Sigmoid colon (tissue), 7 donors: ENCODE data around the gene GARNL3. TPM values are rescaled to one million over a fixed set of nuclear protein-coding genes. Genes with fewer than 3 reads are reported as not detected.

Experiments
- DNase-seq: peaks from one replicate; pipeline ENCODE4 v3.0.0-alpha.2; 2019
- H3K27ac ChIP-seq, 4 donors: fragments of 200-600 bp; sonication (generic); one replicate each; pipeline ENCODE4 v1.5.1; 2016 to 2019; ENCODE audit warnings: mild to moderate bottlenecking in 1 of 4
- H3K27me3 ChIP-seq, 3 donors: fragments of 200-600 bp; sonication (generic); one replicate each; pipeline ENCODE4 v1.5.1; 2019; ENCODE audit warnings: mild to moderate bottlenecking in 1 of 3
- H3K36me3 ChIP-seq, 4 donors: fragments of 200-600 bp; sonication (generic); one replicate each; pipeline ENCODE4 v1.5.1; 2016 to 2019
- H3K4me1 ChIP-seq, 4 donors: fragments of 200-600 bp; sonication (generic); one replicate each; pipeline ENCODE4 v1.5.1; 2017 to 2019
- H3K4me3 ChIP-seq, 4 donors: fragments of 200-600 bp; sonication (generic); one replicate each; pipeline ENCODE4 v1.5.1; 2017 to 2019; ENCODE audit warnings: mild to moderate bottlenecking in 2 of 4, moderate library complexity in 1 of 4
- H3K9me3 ChIP-seq, 4 donors: fragments of 200-600 bp in 3 of 4; sonication (generic) in 3 of 4; one replicate each; pipeline versions ENCODE4 v1.5.1 to v1.6.1; 2013 to 2019
- EP300 ChIP-seq, 4 donors: sonication (generic); formaldehyde crosslinking; IDR thresholded peaks; one replicate each; pipeline ENCODE4 v1.6.1; 2017; ENCODE audit warnings: antibody characterized with exemption in 4 of 4
- POLR2A ChIP-seq, 2 donors: fragments of 450-650 bp; IDR thresholded peaks; one replicate each; pipeline ENCODE4 v1.6.1; 2016; ENCODE audit warnings: antibody characterized with exemption in 2 of 2, mild to moderate bottlenecking in 2 of 2, moderate library complexity in 2 of 2
- POLR2AphosphoS5 ChIP-seq, 4 donors: sonication (generic); formaldehyde crosslinking; IDR thresholded peaks; one replicate each; pipeline ENCODE4 v1.6.1; 2017; ENCODE audit warnings: antibody characterized with exemption in 4 of 4
- WGBS, 2 donors: extraction: QIAGEN DNeasy Blood & Tissue Kit; methylation state at CpG; one replicate each; pipeline ENCODE4 v1.1.7; 2013; 5-methylcytosine and 5-hydroxymethylcytosine counted together
- intact Hi-C: fragments of 100-400 bp; cut with DNase I; formaldehyde crosslinking; loops from one replicate; pipeline ENCODE4 v1.15.1; 2023
- polyA plus RNA-seq, 3 donors: library from polyadenylated mRNA; stranded (reverse); fragments of 200-250 nt; gene quantifications; one replicate each; pipeline ENCODE4 v1.2.3, GENCODE V29; 2013
- total RNA-seq, 4 donors: library from RNA; depleted of rRNA; stranded (reverse); fragments of >200 nt; gene quantifications; one replicate each; pipeline ENCODE4 v1.1.0, GENCODE V29; 2016
- TF ChIP-seq, protein P1 (sequence below), 4 experiments: fragments of 450-650 bp in 3 of 4; fragments of 200-600 bp in 1 of 4; IDR thresholded peaks; one replicate each; pipeline ENCODE4 v1.5.1; 2016 to 2019; ENCODE audit warnings: antibody characterized with exemption in 4 of 4, mild to moderate bottlenecking in 3 of 4, moderate library complexity in 2 of 4
- donor health status: healthy with polysubstance abuse.
- donor health status: Bipolar disorder and iron deficiency.
- donor health status: healthy.

GARNL3 gene
- total and polyA plus RNA-seq, 7 donors, result 0.92 to 28.0 (median 10.2) TPM

DNA sequence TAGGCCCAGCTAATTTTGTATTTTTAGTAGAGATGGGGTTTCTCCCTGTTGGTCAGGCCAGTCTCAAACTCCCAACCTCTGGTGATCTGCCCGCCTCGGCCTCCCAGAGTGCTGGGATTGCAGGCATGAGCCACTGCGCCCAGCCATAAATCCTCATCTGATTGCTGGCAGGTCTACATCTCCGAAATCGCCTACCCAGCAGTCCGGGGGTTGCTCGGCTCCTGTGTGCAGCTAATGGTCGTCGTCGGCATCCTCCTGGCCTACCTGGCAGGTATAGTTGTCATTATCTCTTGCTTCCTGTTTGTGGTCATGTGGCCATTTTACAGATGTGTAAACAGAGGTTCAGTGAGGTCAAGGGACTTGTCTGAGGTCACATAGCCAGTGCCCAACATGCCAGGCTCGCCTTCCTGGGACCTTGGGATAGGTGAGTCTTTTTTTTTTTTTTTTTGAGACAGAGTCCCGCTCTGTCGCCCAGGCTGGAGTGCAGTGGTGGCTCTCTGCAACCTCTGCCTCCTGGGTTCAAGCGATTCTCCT, 135.2 kb downstream of the GARNL3 start:
- peaks cover 2 to 52% (median 22%) of the 10 kb centered on the region in 4 donors for H3K36me3 ChIP-seq
- H3K27me3 ChIP-seq, result no peaks in the 10 kb centered on the region
- no peak for DNase-seq
- intact Hi-C loops, result loop anchor here (5.0 kb wide), 1 partner anchor 153 kb away; no protein-coding TSS in a partner anchor
- peaks cover 0 to 59% (median 39%) of the 10 kb centered on the region in 4 donors for H3K4me1 ChIP-seq
- H3K27ac ChIP-seq, result peak overlapping the region in 1 of 4 donors; percentile 7
- TF ChIP-seq POLR2A (IDR thresholded peaks at IDR 0.05) (no peak), POLR2AphosphoS5 (IDR thresholded peaks at IDR 0.05) (no peak), EP300 (IDR thresholded peaks at IDR 0.05) (no peak)
- TF ChIP-seq, protein P1, sequence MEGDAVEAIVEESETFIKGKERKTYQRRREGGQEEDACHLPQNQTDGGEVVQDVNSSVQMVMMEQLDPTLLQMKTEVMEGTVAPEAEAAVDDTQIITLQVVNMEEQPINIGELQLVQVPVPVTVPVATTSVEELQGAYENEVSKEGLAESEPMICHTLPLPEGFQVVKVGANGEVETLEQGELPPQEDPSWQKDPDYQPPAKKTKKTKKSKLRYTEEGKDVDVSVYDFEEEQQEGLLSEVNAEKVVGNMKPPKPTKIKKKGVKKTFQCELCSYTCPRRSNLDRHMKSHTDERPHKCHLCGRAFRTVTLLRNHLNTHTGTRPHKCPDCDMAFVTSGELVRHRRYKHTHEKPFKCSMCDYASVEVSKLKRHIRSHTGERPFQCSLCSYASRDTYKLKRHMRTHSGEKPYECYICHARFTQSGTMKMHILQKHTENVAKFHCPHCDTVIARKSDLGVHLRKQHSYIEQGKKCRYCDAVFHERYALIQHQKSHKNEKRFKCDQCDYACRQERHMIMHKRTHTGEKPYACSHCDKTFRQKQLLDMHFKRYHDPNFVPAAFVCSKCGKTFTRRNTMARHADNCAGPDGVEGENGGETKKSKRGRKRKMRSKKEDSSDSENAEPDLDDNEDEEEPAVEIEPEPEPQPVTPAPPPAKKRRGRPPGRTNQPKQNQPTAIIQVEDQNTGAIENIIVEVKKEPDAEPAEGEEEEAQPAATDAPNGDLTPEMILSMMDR (IDR thresholded peaks at IDR 0.05), result no peak
- H3K9me3 ChIP-seq, result no peaks in the 10 kb centered on the region
- WGBS, 2 donors, result 94 to 97% methylated on average over 14 of the region's 14 CpGs
- no peak overlapping the region for H3K4me3 ChIP-seq

DNA sequence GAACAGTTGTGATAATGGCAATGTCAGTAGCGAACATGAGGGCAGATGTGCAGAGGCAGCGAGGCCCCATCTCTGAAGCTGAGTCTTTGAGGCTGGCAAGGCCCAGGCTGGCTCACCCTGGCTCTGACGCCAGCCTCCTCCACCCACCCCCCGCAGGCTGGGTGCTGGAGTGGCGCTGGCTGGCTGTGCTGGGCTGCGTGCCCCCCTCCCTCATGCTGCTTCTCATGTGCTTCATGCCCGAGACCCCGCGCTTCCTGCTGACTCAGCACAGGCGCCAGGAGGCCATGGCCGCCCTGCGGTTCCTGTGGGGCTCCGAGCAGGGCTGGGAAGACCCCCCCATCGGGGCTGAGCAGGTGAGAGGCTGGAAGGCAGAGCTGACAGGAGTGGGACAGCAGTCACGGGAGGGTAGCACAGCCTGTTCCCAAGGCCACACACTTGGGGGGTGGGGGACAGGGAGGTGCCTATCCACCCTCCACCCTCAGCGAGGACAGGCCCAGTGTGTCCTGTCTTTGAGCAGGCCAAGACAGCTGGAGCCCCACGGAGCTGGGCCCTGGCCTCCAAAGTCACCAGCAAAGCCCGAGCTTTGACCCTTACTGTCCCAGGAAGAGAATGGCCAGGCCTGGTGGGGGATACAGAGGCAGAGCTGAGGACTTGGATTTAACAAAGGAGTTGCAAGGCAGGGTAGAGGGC, 138.0 kb downstream of the GARNL3 start:
- peak overlapping the region in 3 of 4 donors; percentile 13 to 59 (median 53) for H3K27ac ChIP-seq
- TF ChIP-seq EP300 (IDR thresholded peaks at IDR 0.05) (no peak), POLR2A (IDR thresholded peaks at IDR 0.05) (no peak), POLR2AphosphoS5 (IDR thresholded peaks at IDR 0.05) (no peak)
- TF ChIP-seq, protein P1 (IDR thresholded peaks at IDR 0.05), result no peak

DNA sequence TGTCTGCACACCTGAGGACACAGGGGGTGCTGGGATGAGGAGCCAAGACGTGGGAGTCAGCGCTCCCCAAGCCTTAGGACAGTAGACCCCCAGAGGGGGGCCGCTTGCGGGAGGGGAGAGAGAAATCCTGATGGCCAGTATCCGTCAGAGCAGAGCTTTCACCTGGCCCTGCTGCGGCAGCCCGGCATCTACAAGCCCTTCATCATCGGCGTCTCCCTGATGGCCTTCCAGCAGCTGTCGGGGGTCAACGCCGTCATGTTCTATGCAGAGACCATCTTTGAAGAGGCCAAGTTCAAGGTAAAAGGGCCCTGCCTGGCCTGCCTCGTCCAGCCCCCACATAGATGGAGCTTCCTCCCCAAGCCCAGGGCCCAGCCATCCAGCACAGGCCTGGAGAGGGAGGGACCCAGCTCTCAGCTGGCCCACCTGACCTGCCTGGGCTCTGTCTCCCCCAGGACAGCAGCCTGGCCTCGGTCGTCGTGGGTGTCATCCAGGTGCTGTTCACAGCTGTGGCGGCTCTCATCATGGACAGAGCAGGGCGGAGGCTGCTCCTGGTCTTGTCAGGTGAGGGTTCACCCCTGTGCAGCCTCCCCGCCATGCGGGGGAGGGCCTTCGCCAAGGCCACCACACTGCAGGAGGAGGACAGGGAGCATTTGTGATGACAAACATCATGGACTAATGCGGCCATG, 139.1 kb downstream of the GARNL3 start:
- Histone ChIP-seq H3K36me3 (peaks cover 17 to 89% (median 38%) of the 10 kb centered on the region in 4 donors), H3K4me1 (peaks cover 0 to 59% (median 32%) of the 10 kb centered on the region in 4 donors), H3K4me3 (no peak overlapping the region), H3K27ac (peak overlapping the region in 2 of 4 donors; percentile 53 to 59), H3K9me3 (no peaks in the 10 kb centered on the region), H3K27me3 (no peaks in the 10 kb centered on the region)
- TF ChIP-seq POLR2A (IDR thresholded peaks at IDR 0.05), result no peak
- TF ChIP-seq POLR2AphosphoS5 (IDR thresholded peaks at IDR 0.05), result no peak
- TF ChIP-seq, protein P1 (IDR thresholded peaks at IDR 0.05), result no peak
- DNase-seq, result no peak
- WGBS, 2 donors, result 90 to 91% methylated on average over 22 of the region's 22 CpGs
- intact Hi-C loops, result no loop called here

More for the DNA sequence above, 138.0 kb downstream of the GARNL3 start:
- H3K27me3 ChIP-seq, result no peaks in the 10 kb centered on the region
- WGBS, 2 donors, result 78 to 89% methylated on average over 18 of the region's 18 CpGs
- intact Hi-C loops, result no loop called here
- no peak overlapping the region for H3K4me3 ChIP-seq
- H3K36me3 ChIP-seq, result peaks cover 17 to 78% (median 38%) of the 10 kb centered on the region in 4 donors
- H3K9me3 ChIP-seq, result no peaks in the 10 kb centered on the region
- H3K4me1 ChIP-seq, result peaks cover 0 to 63% (median 40%) of the 10 kb centered on the region in 4 donors
- no peak for DNase-seq

DNA sequence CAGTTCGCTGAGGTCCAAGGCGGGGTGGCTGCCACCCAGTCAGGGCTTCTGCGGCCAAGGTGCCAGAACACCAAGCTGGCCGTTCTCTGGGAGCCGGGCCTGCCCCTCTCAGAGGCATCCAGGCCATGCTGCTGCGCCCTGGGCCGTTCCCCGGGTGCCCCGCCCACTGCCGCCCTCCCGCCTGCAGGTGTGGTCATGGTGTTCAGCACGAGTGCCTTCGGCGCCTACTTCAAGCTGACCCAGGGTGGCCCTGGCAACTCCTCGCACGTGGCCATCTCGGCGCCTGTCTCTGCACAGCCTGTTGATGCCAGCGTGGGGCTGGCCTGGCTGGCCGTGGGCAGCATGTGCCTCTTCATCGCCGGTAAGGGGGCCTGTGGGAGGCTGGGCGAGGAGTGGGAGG, 140.1 kb downstream of the GARNL3 start:
- WGBS, 2 donors, result 85 to 92% methylated on average over 23 of the region's 23 CpGs
- Histone ChIP-seq H3K4me1 (peaks cover 0 to 49% (median 22%) of the 10 kb centered on the region in 4 donors), H3K27ac (peak overlapping the region in 2 of 4 donors; percentile 3 to 28), H3K36me3 (peaks cover 17 to 89% (median 38%) of the 10 kb centered on the region in 4 donors), H3K27me3 (no peaks in the 10 kb centered on the region), H3K4me3 (no peak overlapping the region), H3K9me3 (no peaks in the 10 kb centered on the region)
- intact Hi-C loops, result no loop called here
- TF ChIP-seq, protein P1 (IDR thresholded peaks at IDR 0.05), result no peak
- TF ChIP-seq POLR2AphosphoS5 (IDR thresholded peaks at IDR 0.05), result no peak
- no peak for TF ChIP-seq EP300 (IDR thresholded peaks at IDR 0.05)
- TF ChIP-seq POLR2A (IDR thresholded peaks at IDR 0.05), result no peak
- DNase-seq, result no peak
